A673 (cell line): ENCODE results near the gene FSTL5.

Source experiments
- EZH2 ChIP-seq: fragments of 200-600 bp; sonication (generic); IDR thresholded peaks from 2 replicates; pipeline ENCODE4 v1.6.1; 2017; ENCODE audit warnings: borderline replicate concordance, low read depth, mild to moderate bottlenecking, mixed read lengths, antibody characterized with exemption, low read length; ENCODE audit not compliant: poor library complexity, severe bottlenecking
- TF ChIP-seq, protein P1 (sequence below): fragments of 300-800, 200-600 bp; sonication (generic); conservative IDR thresholded peaks from 2 replicates; pipeline ENCODE4 v1.5.1; 2017; ENCODE audit warnings: low read depth, mild to moderate bottlenecking, antibody characterized with exemption, low read length, moderate library complexity, mixed read lengths

DNA sequence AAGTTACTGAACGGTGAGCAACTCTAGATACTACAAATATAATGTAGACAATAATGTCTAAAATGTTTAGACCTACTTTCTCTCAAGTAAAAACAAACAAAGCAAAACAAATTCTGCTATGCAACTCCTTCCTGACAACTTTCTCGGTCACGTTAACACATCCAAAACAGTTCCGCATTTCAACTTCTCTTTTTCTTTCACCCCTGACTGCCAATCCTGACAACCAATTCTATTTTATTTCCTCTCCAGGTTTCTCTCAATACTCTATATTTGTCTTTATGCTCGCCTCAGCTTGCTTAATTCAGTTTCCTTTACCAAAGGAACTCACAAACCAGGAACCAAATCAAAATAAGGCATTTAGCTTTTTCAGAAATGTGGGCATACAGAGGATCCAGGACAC lies 513.0 kb downstream of the FSTL5 start:
- TF ChIP-seq, protein P1, sequence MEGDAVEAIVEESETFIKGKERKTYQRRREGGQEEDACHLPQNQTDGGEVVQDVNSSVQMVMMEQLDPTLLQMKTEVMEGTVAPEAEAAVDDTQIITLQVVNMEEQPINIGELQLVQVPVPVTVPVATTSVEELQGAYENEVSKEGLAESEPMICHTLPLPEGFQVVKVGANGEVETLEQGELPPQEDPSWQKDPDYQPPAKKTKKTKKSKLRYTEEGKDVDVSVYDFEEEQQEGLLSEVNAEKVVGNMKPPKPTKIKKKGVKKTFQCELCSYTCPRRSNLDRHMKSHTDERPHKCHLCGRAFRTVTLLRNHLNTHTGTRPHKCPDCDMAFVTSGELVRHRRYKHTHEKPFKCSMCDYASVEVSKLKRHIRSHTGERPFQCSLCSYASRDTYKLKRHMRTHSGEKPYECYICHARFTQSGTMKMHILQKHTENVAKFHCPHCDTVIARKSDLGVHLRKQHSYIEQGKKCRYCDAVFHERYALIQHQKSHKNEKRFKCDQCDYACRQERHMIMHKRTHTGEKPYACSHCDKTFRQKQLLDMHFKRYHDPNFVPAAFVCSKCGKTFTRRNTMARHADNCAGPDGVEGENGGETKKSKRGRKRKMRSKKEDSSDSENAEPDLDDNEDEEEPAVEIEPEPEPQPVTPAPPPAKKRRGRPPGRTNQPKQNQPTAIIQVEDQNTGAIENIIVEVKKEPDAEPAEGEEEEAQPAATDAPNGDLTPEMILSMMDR = no peak
- no peak for TF ChIP-seq EZH2
